K562 (cell line): ENCODE data around the gene MAB21L2. TPM values are rescaled to one million over a fixed set of nuclear protein-coding genes. Genes with fewer than 3 reads are reported as not detected.

Experiments used
- ATAC-seq: fragments of 200-7000 bp; cut with Tn5 transposase; 3 replicates; pipeline ENCODE4 v1.9.1; 2020; ENCODE audit warnings: moderate library complexity
- BruUV-seq: library from RNA; stranded (reverse); fragments of 400-500 nt; replicated peaks from 2 replicates; lab custom pipeline; 2021; lab: Mats Ljungman, UMichigan
- CTCF ChIA-PET: fragments of 300-600 bp; formaldehyde crosslinking; extraction: SDS; loops from one replicate; lab custom pipeline; 2021; ENCODE audit warnings: low intra/inter-chr PET ratio; lab: Yijun Ruan, JAX
- POLR2A ChIA-PET: fragments of 300-600, 350-650 bp; sonication (Branson Sonifier 250); formaldehyde crosslinking; extraction: SDS; loops from one replicate; lab custom pipeline; 2021; ENCODE audit warnings: antibody characterized with exemption, inconsistent platforms; lab: Yijun Ruan, JAX
- DNase-seq, 4 experiments: peaks; one replicate each; pipeline versions ENCODE4 v3.0.0 to v3.0.0-alpha.2; 2011 to 2018; ENCODE audit warnings: low spot score in 3 of 4, mixed read lengths in 3 of 4; ENCODE audit errors: extremely low read depth in 1 of 4
- FAIRE-seq: peaks from 2 replicates; lab custom pipeline; 2011; peaks lifted over from hg19 to GRCh38; lab: Jason Lieb, UNC
- H2AFZ ChIP-seq: 2 replicates; pipeline ENCODE4 v1.6.0; 2011; ENCODE audit warnings: low read depth, low read length, control low read depth, inconsistent platforms
- H3K27ac ChIP-seq: fragments of 200-600 bp; 3 replicates; pipeline ENCODE4 v1.8.0; 2011; ENCODE audit warnings: low read depth, mild to moderate bottlenecking, control low read depth, inconsistent platforms, low read length, moderate library complexity, mixed read lengths; ENCODE audit errors: extremely low read depth
- H3K27me3 ChIP-seq, 2 experiments: fragments of 300-600 bp in 1 of 2; 2 replicates in 1 of 2; 3 replicates in 1 of 2; pipeline versions ENCODE4 v1.6.0 to v1.8.0; 2011; ENCODE audit warnings: inconsistent platforms in 2 of 2, low read length in 2 of 2, mild to moderate bottlenecking in 1 of 2, mixed read lengths in 1 of 2, moderate library complexity in 1 of 2; ENCODE audit not compliant: control insufficient read depth in 2 of 2, insufficient read depth in 2 of 2
- H3K36me3 ChIP-seq: fragments of 300-600 bp; 3 replicates; pipeline ENCODE4 v1.8.0; 2011; ENCODE audit warnings: mild to moderate bottlenecking, low read length, inconsistent platforms; ENCODE audit not compliant: control insufficient read depth, insufficient read depth
- H3K4me1 ChIP-seq, 2 experiments: fragments of 200-600 bp in 1 of 2; replicated peaks in 1 of 2; 2 replicates in 1 of 2; 3 replicates in 1 of 2; pipeline versions ENCODE4 v1.5.1 to v1.8.0; 2011; ENCODE audit warnings: inconsistent platforms in 2 of 2, low read length in 2 of 2, mild to moderate bottlenecking in 1 of 2, mixed read lengths in 1 of 2, moderate library complexity in 1 of 2; ENCODE audit not compliant: control insufficient read depth in 2 of 2, insufficient read depth in 2 of 2
- H3K4me2 ChIP-seq: 2 replicates; pipeline ENCODE4 v1.6.1; 2011; ENCODE audit warnings: low read length, control low read depth, inconsistent platforms, mixed read lengths; ENCODE audit not compliant: insufficient read depth
- H3K4me3 ChIP-seq: fragments of 200-600 bp; sonication (generic), shearing (Covaris generic); 2 replicates; pipeline ENCODE4 v1.5.1; 2016; ENCODE audit warnings: control low read depth, inconsistent platforms
- H3K79me2 ChIP-seq: fragments of 200-600 bp; 3 replicates; pipeline ENCODE4 v1.8.0; 2011; ENCODE audit warnings: low read length, inconsistent platforms; ENCODE audit not compliant: control insufficient read depth, insufficient read depth
- H3K9ac ChIP-seq, 2 experiments: 2 replicates each; pipeline versions ENCODE4 v1.6.0 to v1.6.1; 2011; ENCODE audit warnings: low read depth in 2 of 2, low read length in 2 of 2, control low read depth in 1 of 2, inconsistent platforms in 1 of 2, mild to moderate bottlenecking in 1 of 2, mixed read lengths in 1 of 2; ENCODE audit not compliant: insufficient read depth in 1 of 2
- H3K9me1 ChIP-seq: one replicate; pipeline ENCODE4 v1.6.0; 2011; ENCODE audit warnings: inconsistent platforms, mild to moderate bottlenecking, low read length, moderate library complexity; ENCODE audit not compliant: control insufficient read depth, insufficient read depth
- H3K9me3 ChIP-seq: replicated peaks from 2 replicates; pipeline ENCODE4 v1.5.1; 2011; ENCODE audit warnings: low read depth, low read length, inconsistent platforms; ENCODE audit not compliant: control insufficient read depth, insufficient read depth
- H4K20me1 ChIP-seq: replicated peaks from 2 replicates; pipeline ENCODE4 v1.6.1; 2011; ENCODE audit warnings: low read length, inconsistent platforms, mixed read lengths; ENCODE audit not compliant: control insufficient read depth, insufficient read depth
- ELF1 ChIP-seq: fragments of 200-800 bp; sonication (Bioruptor generic); IDR thresholded peaks from 2 replicates; pipeline ENCODE4 v1.6.1; 2016; ENCODE audit warnings: missing genetic modification characterization, missing compliant biosample characterization
- KDM1A ChIP-seq, 2 experiments: fragments of 450-650 bp; IDR thresholded peaks; 2 replicates each; pipeline ENCODE4 v1.6.1; 2016; ENCODE audit warnings: mild to moderate bottlenecking in 2 of 2
- RBM39 ChIP-seq: fragments of 200-400 bp; formaldehyde crosslinking; optimal IDR thresholded peaks from 2 replicates; pipeline ENCODE3; 2018; ENCODE audit warnings: low read depth, low read length
- ZNF76 ChIP-seq: fragments of 250-450 bp; sonication (Bioruptor Pico); IDR thresholded peaks from 2 replicates; pipeline ENCODE4 v1.4.0; 2020; ENCODE audit warnings: mild to moderate bottlenecking, moderate library complexity, borderline replicate concordance
- WGBS: fragments of 100-300 bp; shearing (Covaris generic); methylation state at CpG from one replicate; pipeline ENCODE4 v1.1.6; 2016; ENCODE audit warnings: low coverage, mixed read lengths; ENCODE audit not compliant: insufficient coverage; ENCODE audit errors: missing lambda C conversion rate; 5-methylcytosine and 5-hydroxymethylcytosine counted together
- in situ Hi-C: fragments of 300-500 bp; cut with MboI; formaldehyde crosslinking; loops from 4 replicates; pipeline ENCODE4 v1.15.0; 2018; ENCODE audit warnings: inconsistent platforms, mixed read lengths
- intact Hi-C: fragments of 100-400 bp; cut with micrococcal nuclease; formaldehyde crosslinking; loops from 2 replicates; pipeline ENCODE4 v1.14.2; 2022
- polyA plus RNA-seq, 8 experiments: library from polyadenylated mRNA; depleted of rRNA in 4 of 8; stranded (reverse) in 5 of 8; unstranded in 3 of 8; fragments of >200 nt; fragmentation: Nextera tagmentation in 2 of 8; fragmentation: Illumina TruSeq in 1 of 8; extraction: Ambion mirVana in 2 of 8; extraction: Trizol in 1 of 8; gene quantifications; 2 replicates each; pipeline versions ENCODE4 v1.2.1 to v1.2.3, GENCODE V29; 2011 to 2014; ENCODE audit warnings: inconsistent platforms in 1 of 8, missing spikeins in 1 of 8
- total RNA-seq, 7 experiments: library from RNA; depleted of rRNA in 6 of 7; stranded (reverse); fragments of >200 nt in 6 of 7; fragmentation: Illumina TruSeq in 2 of 7; extraction: Trizol in 2 of 7; gene quantifications; 2 replicates each; pipeline versions ENCODE4 v1.2.1 to v1.2.3, GENCODE V29; 2011 to 2021; ENCODE audit warnings: low replicate concordance in 1 of 7
- TF ChIP-seq, protein P1 (sequence below): fragments of 450-650 bp; IDR thresholded peaks from 2 replicates; pipeline ENCODE4 v1.6.1; 2016; ENCODE audit warnings: low read depth

MAB21L2 gene
- total and polyA plus RNA-seq, 9 of the 15 experiments (the other 6 are each of a cell fraction or from before 2014, with no cell fraction given), result not detected

- DNase-seq, result no peak
- no peak overlapping the region for H3K4me3 ChIP-seq
- ChIA-PET CTCF (no interaction called here), POLR2A (interaction anchor here (0.6 to 1.2 kb wide), 2 partner anchors 28 to 432 kb away, joined by 3 read pairs; no protein-coding TSS in a partner anchor)
- H3K36me3 ChIP-seq, result no peaks in the 10 kb centered on the region; the same call in 1 of the 3 replicates
- ATAC-seq, result no peak
- H2AFZ ChIP-seq, result no peak overlapping the region
- intact Hi-C loops, result loop anchor here (5.0 kb wide), 1 partner anchor 253 kb away; no protein-coding TSS in a partner anchor
- H3K9ac ChIP-seq, result no peak overlapping the region; a peak in 1 of 4 replicates
- peaks cover 0 to 60% of the 10 kb centered on the region in 2 experiments; a peak in 4 of 5 replicates for H3K4me1 ChIP-seq
- no peaks in the 10 kb centered on the region for H3K27me3 ChIP-seq
- H3K9me1 ChIP-seq, result no peaks in the 10 kb centered on the region
- in situ Hi-C loops, result no loop called here
- no peaks in the 10 kb centered on the region for H4K20me1 ChIP-seq
- BruUV-seq, result no TSS peak
- H3K27ac ChIP-seq, result peak overlapping the region; percentile 20; the same call in 1 of the 3 replicates
- H3K9me3 ChIP-seq, result peaks cover 2% of the 10 kb centered on the region
- H3K79me2 ChIP-seq, result no peaks in the 10 kb centered on the region
- TF ChIP-seq ZNF76 (CRISPR knock-in tag), result no peak
- TF ChIP-seq, protein P1, sequence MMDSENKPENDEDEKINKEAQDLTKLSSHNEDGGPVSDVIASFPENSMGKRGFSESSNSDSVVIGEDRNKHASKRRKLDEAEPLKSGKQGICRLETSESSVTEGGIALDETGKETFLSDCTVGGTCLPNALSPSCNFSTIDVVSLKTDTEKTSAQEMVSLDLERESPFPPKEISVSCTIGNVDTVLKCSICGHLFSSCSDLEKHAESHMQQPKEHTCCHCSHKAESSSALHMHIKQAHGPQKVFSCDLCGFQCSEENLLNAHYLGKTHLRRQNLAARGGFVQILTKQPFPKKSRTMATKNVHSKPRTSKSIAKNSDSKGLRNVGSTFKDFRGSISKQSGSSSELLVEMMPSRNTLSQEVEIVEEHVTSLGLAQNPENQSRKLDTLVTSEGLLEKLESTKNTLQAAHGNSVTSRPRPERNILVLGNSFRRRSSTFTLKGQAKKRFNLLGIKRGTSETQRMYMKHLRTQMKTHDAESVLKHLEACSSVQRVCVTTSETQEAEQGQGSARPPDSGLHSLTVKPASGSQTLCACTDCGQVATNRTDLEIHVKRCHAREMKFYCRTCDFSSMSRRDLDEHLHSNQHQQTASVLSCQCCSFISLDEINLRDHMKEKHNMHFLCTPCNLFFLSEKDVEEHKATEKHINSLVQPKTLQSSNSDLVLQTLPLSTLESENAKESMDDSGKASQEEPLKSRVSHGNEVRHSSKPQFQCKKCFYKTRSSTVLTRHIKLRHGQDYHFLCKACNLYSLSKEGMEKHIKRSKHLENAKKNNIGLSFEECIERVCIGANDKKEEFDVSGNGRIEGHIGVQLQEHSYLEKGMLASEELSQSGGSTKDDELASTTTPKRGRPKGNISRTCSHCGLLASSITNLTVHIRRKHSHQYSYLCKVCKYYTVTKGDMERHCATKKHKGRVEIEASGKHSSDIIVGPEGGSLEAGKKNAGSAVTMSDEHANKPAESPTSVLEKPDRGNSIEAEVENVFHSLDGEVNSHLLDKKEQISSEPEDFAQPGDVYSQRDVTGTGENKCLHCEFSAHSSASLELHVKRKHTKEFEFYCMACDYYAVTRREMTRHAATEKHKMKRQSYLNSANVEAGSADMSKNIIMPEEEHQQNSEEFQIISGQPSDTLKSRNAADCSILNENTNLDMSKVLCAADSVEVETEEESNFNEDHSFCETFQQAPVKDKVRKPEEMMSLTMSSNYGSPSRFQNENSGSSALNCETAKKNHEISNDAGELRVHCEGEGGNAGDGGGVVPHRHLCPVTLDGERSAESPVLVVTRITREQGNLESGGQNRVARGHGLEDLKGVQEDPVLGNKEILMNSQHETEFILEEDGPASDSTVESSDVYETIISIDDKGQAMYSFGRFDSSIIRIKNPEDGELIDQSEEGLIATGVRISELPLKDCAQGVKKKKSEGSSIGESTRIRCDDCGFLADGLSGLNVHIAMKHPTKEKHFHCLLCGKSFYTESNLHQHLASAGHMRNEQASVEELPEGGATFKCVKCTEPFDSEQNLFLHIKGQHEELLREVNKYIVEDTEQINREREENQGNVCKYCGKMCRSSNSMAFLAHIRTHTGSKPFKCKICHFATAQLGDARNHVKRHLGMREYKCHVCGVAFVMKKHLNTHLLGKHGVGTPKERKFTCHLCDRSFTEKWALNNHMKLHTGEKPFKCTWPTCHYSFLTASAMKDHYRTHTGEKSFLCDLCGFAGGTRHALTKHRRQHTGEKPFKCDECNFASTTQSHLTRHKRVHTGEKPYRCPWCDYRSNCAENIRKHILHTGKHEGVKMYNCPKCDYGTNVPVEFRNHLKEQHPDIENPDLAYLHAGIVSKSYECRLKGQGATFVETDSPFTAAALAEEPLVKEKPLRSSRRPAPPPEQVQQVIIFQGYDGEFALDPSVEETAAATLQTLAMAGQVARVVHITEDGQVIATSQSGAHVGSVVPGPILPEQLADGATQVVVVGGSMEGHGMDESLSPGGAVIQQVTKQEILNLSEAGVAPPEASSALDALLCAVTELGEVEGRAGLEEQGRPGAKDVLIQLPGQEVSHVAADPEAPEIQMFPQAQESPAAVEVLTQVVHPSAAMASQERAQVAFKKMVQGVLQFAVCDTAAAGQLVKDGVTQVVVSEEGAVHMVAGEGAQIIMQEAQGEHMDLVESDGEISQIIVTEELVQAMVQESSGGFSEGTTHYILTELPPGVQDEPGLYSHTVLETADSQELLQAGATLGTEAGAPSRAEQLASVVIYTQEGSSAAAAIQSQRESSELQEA, result no peak
- no peak for TF ChIP-seq RBM39
- TF ChIP-seq KDM1A (IDR thresholded peaks at IDR 0.05), result no peak
- no peak for TF ChIP-seq ELF1 (tag)
- H3K4me2 ChIP-seq, result no peak overlapping the region
- no peak for FAIRE-seq
- 39% methylated on average over 4 of the region's 4 CpGs for WGBS
These were observed 11.9 kb upstream of the MAB21L2 start for GRCh38 chr4:150569998-150570535.
